Breast epithelium (tissue), 3 donors: Measurements from ENCODE around the gene RNASEH1.

Experiments used
- CTCF ChIP-seq, 3 donors: fragments of 450-650 bp; IDR thresholded peaks; one replicate each; pipeline ENCODE4 v1.5.1; 2016 to 2017; ENCODE audit warnings: antibody characterized with exemption in 3 of 3, mild to moderate bottlenecking in 3 of 3, moderate library complexity in 3 of 3
- POLR2AphosphoS5 ChIP-seq, 3 donors: sonication (generic); formaldehyde crosslinking; IDR thresholded peaks; one replicate each; pipeline ENCODE4 v1.6.1; 2017; ENCODE audit warnings: antibody characterized with exemption in 3 of 3

GRCh38 chr2:3566806-3567205 is 8.7 kb upstream of the RNASEH1 start:
- TF ChIP-seq CTCF (IDR thresholded peaks at IDR 0.05) (no peak), POLR2AphosphoS5 (IDR thresholded peaks at IDR 0.05) (no peak)
